A549 (cell line): ENCODE results near the gene CEP112. TPM values are rescaled to one million over a fixed set of nuclear protein-coding genes. Genes with fewer than 3 reads are reported as not detected.

Experiments used
- ATAC-seq, 2 experiments: fragments of 200-7000 bp in 1 of 2; fragments of >200 bp in 1 of 2; cut with Nextera tagmentation in 1 of 2; cut with Tn5 transposase in 1 of 2; 3 replicates each; pipeline versions ENCODE4 v1.8.0 to v1.9.1; 2018 to 2020; ENCODE audit warnings: mild to moderate bottlenecking in 1 of 2, moderate library complexity in 1 of 2
- CTCF ChIA-PET: fragments of 300-600 bp; sonication (Branson Sonifier 250); formaldehyde crosslinking; extraction: SDS; loops from one replicate; lab custom pipeline; 2021; ENCODE audit warnings: antibody characterized with exemption, inconsistent platforms; lab: Yijun Ruan, JAX
- POLR2A ChIA-PET: fragments of 350-600 bp; formaldehyde crosslinking; extraction: SDS; loops from one replicate; lab custom pipeline; 2021; ENCODE audit warnings: antibody characterized with exemption, inconsistent platforms; lab: Yijun Ruan, JAX
- DNase-seq, 2 experiments: peaks; one replicate each; pipeline versions ENCODE4 v3.0.0 to v3.0.0-alpha.2; 2011 to 2016; ENCODE audit warnings: low read depth in 1 of 2, low spot score in 1 of 2
- FAIRE-seq: peaks from 2 replicates; lab custom pipeline; 2011; peaks lifted over from hg19 to GRCh38; lab: Jason Lieb, UNC
- H3K27ac ChIP-seq, 2 experiments: fragments of >200 bp; sonication (Bioruptor Twin); formaldehyde crosslinking; 3 replicates each; pipeline ENCODE4 v1.5.1; 2016 to 2017
- H3K4me1 ChIP-seq: fragments of >200 bp; sonication (Bioruptor Twin); formaldehyde crosslinking; 3 replicates; pipeline ENCODE4 v1.6.1; 2016
- H3K4me2 ChIP-seq: fragments of >200 bp; sonication (Bioruptor Twin); formaldehyde crosslinking; 3 replicates; pipeline ENCODE4 v1.6.1; 2016
- H3K4me3 ChIP-seq: fragments of >200 bp; sonication (Bioruptor Twin); formaldehyde crosslinking; 3 replicates; pipeline ENCODE4 v1.5.1; 2016
- H3K9me3 ChIP-seq: fragments of >200 bp; sonication (Bioruptor Twin); formaldehyde crosslinking; 3 replicates; pipeline ENCODE4 v1.6.1; 2016
- CBX8 ChIP-seq: fragments of 200-600 bp; sonication (generic); IDR thresholded peaks from 2 replicates; pipeline ENCODE4 v1.6.1; 2016
- CEBPB ChIP-seq, 2 experiments: fragments of >200 bp in 1 of 2; sonication (Bioruptor Twin) in 1 of 2; formaldehyde crosslinking in 1 of 2; IDR thresholded peaks; 2 replicates each; pipeline ENCODE4 v1.6.1; 2012 to 2016
- EHF ChIP-seq: fragments of 250-450 bp; sonication (Bioruptor Pico); IDR thresholded peaks from 2 replicates; pipeline ENCODE4 v1.5.0; 2020; ENCODE audit warnings: mild to moderate bottlenecking
- EHMT2 ChIP-seq: fragments of 200-600 bp; sonication (generic); IDR thresholded peaks from 2 replicates; pipeline ENCODE4 v1.6.1; 2016; ENCODE audit warnings: antibody characterized with exemption, low read depth, mild to moderate bottlenecking, moderate library complexity
- EP300 ChIP-seq, 2 experiments: fragments of >200 bp; sonication (Bioruptor Twin); formaldehyde crosslinking; IDR thresholded peaks; 2 replicates in 1 of 2; 3 replicates in 1 of 2; pipeline ENCODE4 v1.6.1; 2016 to 2017
- FOXS1 ChIP-seq: fragments of 250-450 bp; sonication (Bioruptor Pico); IDR thresholded peaks from 2 replicates; pipeline ENCODE4 v1.5.0; 2020; ENCODE audit warnings: mild to moderate bottlenecking, moderate library complexity
- GATA3 ChIP-seq: IDR thresholded peaks from 2 replicates; pipeline ENCODE4 v1.6.1; 2012; ENCODE audit warnings: borderline replicate concordance
- HOXA7 ChIP-seq: fragments of 250-450 bp; sonication (Bioruptor Pico); IDR thresholded peaks from 2 replicates; pipeline ENCODE4 v1.5.0; 2020; ENCODE audit warnings: mild to moderate bottlenecking, moderate library complexity
- KDM1A ChIP-seq: fragments of 200-600 bp; sonication (generic); IDR thresholded peaks from 2 replicates; pipeline ENCODE4 v1.6.1; 2016; ENCODE audit warnings: low read depth, mild to moderate bottlenecking
- MAFK ChIP-seq: fragments of 450-650 bp; IDR thresholded peaks from 2 replicates; pipeline ENCODE4 v1.6.1; 2014; ENCODE audit not compliant: partially characterized antibody
- NFE2L2 ChIP-seq: fragments of 150-350 bp; conservative IDR thresholded peaks from 2 replicates; pipeline ENCODE4 v1.6.1; 2014; ENCODE audit warnings: low read length
- NPAS2 ChIP-seq: fragments of 250-450 bp; sonication (Bioruptor Pico); IDR thresholded peaks from 2 replicates; pipeline ENCODE4 v1.8.0; 2022; ENCODE audit warnings: mild to moderate bottlenecking, moderate library complexity, borderline replicate concordance
- NR3C1 ChIP-seq: fragments of >200 bp; sonication (Bioruptor Twin); formaldehyde crosslinking; IDR thresholded peaks from 3 replicates; pipeline ENCODE4 v1.6.1; 2017
- POLR2AphosphoS2 ChIP-seq: conservative IDR thresholded peaks from 2 replicates; pipeline ENCODE4 v1.6.1; 2012; ENCODE audit warnings: low read length, improper control_type of control experiment, inconsistent platforms
- RAD21 ChIP-seq, 2 experiments: fragments of >200 bp in 1 of 2; sonication (Bioruptor Twin) in 1 of 2; formaldehyde crosslinking in 1 of 2; IDR thresholded peaks in 1 of 2; conservative IDR thresholded peaks in 1 of 2; 2 replicates in 1 of 2; 3 replicates in 1 of 2; pipeline ENCODE4 v1.6.1; 2012 to 2018; ENCODE audit warnings: inconsistent platforms in 1 of 2
- RARB ChIP-seq: fragments of 250-450 bp; sonication (Bioruptor Pico); IDR thresholded peaks from 2 replicates; pipeline ENCODE4 v1.8.0; 2021; ENCODE audit warnings: mild to moderate bottlenecking, moderate library complexity
- ZC3H11A ChIP-seq: fragments of 450-650 bp; IDR thresholded peaks from 2 replicates; pipeline ENCODE4 v1.6.1; 2014; ENCODE audit warnings: antibody characterized with exemption, mild to moderate bottlenecking
- ZSCAN20 ChIP-seq: fragments of 250-450 bp; sonication (Bioruptor Pico); IDR thresholded peaks from 2 replicates; pipeline ENCODE4 v1.8.0; 2022; ENCODE audit warnings: mild to moderate bottlenecking, moderate library complexity
- WGBS: methylation state at CpG from one replicate; pipeline ENCODE4 v1.1.6; 2017; ENCODE audit errors: missing lambda C conversion rate; 5-methylcytosine and 5-hydroxymethylcytosine counted together
- polyA plus RNA-seq, 4 experiments: library from polyadenylated mRNA; depleted of rRNA in 3 of 4; stranded (reverse); fragments of >200 nt; fragmentation: RNase III in 1 of 4; extraction: RNeasy Plus Mini Kit Qiagen cat#74134 plus additional on column Dnase treatment in 1 of 4; gene quantifications; 2 replicates in 3 of 4; 3 replicates in 1 of 4; pipeline ENCODE4 v1.2.3, GENCODE V29; 2011 to 2017
- TF ChIP-seq, protein P1 (sequence below): fragments of 250-450 bp; sonication (Bioruptor Pico); IDR thresholded peaks from 2 replicates; pipeline ENCODE4 v1.5.0; 2021; ENCODE audit warnings: mild to moderate bottlenecking, moderate library complexity, borderline replicate concordance
- TF ChIP-seq, protein P2 (sequence below): fragments of >200 bp; sonication (Bioruptor Twin); formaldehyde crosslinking; IDR thresholded peaks from 3 replicates; pipeline ENCODE4 v1.6.1; 2016
- TF ChIP-seq, protein P3 (sequence below): fragments of >200 bp; sonication (Bioruptor Twin); formaldehyde crosslinking; IDR thresholded peaks from 2 replicates; pipeline ENCODE4 v1.6.1; 2016

The CEP112 gene
- polyA plus RNA-seq, 2 of the 4 experiments (the other 2 are of a cell fraction), result 9.6 to 15.2 TPM

DNA sequence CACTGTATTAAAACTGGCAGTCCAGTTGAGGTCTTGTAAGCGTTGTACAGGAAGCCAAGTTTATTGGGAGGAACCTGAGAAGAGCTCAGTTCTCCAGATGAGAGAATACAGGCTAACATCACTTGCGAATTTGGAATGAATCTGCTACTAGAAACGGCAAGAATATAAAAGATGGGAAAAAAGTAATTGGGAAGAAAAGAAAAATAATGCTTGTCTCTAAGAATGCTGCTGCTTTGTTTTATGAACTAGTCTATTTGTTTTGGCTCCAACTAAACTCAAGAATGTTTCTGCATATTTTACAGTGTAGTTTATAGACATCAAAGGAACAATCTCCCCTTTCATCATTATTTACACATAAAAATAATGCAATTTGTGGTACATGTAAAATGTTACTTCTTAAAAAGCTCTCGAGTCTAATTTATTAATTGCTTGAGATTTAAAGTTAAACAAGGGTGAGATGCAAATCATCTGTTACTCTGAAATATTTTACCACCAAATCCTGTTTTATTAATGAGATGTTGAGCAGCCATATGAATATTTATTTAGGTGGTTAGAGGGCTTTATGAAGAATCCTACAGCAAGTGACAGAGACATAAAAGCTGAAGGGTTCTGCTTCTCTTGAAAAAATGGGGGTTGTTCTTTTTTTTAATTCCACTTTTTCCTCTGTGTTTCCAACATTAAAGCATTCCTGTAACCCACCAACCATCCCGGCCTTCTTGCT is 468.3 kb downstream of the CEP112 start (continued):
- TF ChIP-seq EP300 (IDR thresholded peaks at IDR 0.05) (no peak), CEBPB (IDR thresholded peaks at IDR 0.05) (no peak)

DNA sequence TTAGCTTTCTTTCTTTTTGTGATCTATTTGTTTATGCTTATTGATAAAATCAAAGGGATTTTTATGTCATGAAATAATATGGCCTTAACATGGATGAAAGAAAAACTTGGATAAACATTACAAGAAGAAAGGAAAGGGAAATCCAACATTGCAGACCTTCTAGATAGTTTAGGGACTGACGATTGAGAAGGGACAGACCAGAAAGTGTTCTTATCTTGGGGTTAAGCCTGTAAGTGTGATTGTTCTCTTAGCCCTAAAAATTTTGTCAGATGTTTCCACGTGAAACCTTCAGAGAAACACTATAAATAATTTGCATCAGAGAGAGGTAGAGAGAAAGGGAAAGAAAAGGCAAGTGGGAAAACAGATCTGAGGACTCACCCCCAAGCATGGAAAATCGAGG is 473.3 kb downstream of the CEP112 start:
- DNase-seq, result no peak
- ATAC-seq, result no peak
- ChIA-PET CTCF (interaction anchor here (0.7 kb wide), 1 partner anchor 420 kb away, joined by 3 read pairs; no protein-coding TSS in a partner anchor), POLR2A (no interaction called here)
- H3K4me2 ChIP-seq, result no peak overlapping the region
- no peaks in the 10 kb centered on the region for H3K9me3 ChIP-seq
- 52% methylated on average over 3 of the region's 3 CpGs for WGBS
- H3K4me1 ChIP-seq, result peaks cover 8% of the 10 kb centered on the region; the same call in 2 of the 3 replicates
- H3K27ac ChIP-seq, result no peak overlapping the region
- no peak overlapping the region for H3K4me3 ChIP-seq
- FAIRE-seq, result no peak
- TF ChIP-seq, protein P1, sequence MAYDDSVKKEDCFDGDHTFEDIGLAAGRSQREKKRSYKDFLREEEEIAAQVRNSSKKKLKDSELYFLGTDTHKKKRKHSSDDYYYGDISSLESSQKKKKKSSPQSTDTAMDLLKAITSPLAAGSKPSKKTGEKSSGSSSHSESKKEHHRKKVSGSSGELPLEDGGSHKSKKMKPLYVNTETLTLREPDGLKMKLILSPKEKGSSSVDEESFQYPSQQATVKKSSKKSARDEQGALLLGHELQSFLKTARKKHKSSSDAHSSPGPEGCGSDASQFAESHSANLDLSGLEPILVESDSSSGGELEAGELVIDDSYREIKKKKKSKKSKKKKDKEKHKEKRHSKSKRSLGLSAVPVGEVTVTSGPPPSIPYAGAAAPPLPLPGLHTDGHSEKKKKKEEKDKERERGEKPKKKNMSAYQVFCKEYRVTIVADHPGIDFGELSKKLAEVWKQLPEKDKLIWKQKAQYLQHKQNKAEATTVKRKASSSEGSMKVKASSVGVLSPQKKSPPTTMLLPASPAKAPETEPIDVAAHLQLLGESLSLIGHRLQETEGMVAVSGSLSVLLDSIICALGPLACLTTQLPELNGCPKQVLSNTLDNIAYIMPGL (CRISPR knock-in tag), result no peak
- TF ChIP-seq, protein P2, sequence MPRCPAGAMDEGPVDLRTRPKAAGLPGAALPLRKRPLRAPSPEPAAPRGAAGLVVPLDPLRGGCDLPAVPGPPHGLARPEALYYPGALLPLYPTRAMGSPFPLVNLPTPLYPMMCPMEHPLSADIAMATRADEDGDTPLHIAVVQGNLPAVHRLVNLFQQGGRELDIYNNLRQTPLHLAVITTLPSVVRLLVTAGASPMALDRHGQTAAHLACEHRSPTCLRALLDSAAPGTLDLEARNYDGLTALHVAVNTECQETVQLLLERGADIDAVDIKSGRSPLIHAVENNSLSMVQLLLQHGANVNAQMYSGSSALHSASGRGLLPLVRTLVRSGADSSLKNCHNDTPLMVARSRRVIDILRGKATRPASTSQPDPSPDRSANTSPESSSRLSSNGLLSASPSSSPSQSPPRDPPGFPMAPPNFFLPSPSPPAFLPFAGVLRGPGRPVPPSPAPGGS, result no peak
- no peak for TF ChIP-seq RAD21 (conservative IDR thresholded peaks at IDR 0.05 in 1 of 2, IDR thresholded peaks at IDR 0.05 in 1 of 2)
- TF ChIP-seq CBX8, result no peak
- no peak for TF ChIP-seq ZSCAN20
- no peak for TF ChIP-seq NFE2L2

DNA sequence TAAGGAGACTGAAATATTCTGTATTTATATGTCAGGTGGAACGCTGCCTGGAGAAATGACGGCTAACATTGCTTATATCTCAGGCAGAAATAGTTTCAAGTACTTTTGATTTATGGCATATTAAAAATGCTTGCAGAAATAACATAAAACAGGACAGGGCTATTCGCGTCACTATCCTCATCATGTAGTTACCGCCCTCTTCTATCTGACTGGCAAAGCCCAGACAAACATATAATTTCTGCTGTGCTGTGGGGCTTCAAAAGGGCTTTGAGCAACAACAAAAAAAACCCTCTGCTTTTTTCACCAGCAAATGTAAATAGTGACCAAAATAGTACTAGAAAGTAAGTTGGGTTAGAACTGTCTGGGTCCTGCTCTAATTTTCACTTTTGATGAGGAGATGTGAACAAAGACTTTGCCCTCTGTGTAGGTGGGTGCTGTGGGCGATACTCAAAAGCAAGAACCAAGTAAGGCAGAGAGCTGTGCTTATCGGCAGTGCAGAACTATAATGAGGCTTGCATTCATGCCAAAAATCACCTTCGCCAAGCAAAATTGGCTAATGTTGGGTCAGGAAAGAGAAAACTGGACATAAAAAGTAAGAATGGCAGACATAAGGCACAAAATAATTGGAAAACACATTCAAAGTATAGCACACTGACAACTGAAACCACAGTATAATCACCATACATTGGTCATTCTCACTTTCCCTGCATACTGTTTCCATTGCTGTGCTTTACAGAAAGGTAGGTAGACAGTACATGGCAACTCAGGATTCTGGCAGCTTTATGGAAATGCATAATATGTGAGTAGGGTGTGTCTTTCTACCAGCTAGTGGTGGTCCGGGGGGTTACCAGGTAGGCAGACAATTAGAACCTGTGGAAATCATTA is 479.3 kb downstream of the CEP112 start:
- WGBS, result 94% methylated on average over 9 of the region's 9 CpGs
- DNase-seq (no peak), FAIRE-seq (no peak), ATAC-seq (no peak)
- TF ChIP-seq RARB (CRISPR knock-in tag) (no peak), EP300 (IDR thresholded peaks at IDR 0.05) (no peak), EHMT2 (no peak), NR3C1 (no peak), ZC3H11A (no peak), CBX8 (no peak), HOXA7 (CRISPR knock-in tag) (no peak), KDM1A (no peak), GATA3 (no peak), CEBPB (IDR thresholded peaks at IDR 0.05) (no peak), EHF (CRISPR knock-in tag) (no peak), MAFK (no peak), POLR2AphosphoS2 (no peak), NPAS2 (CRISPR knock-in tag) (no peak), RAD21 (conservative IDR thresholded peaks at IDR 0.05 in 1 of 2, IDR thresholded peaks at IDR 0.05 in 1 of 2) (no peak), FOXS1 (no peak)
- TF ChIP-seq, protein P1 (CRISPR knock-in tag), result no peak
- TF ChIP-seq, protein P3, sequence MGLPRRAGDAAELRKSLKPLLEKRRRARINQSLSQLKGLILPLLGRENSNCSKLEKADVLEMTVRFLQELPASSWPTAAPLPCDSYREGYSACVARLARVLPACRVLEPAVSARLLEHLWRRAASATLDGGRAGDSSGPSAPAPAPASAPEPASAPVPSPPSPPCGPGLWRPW, result no peak
- Histone ChIP-seq H3K4me3 (no peak overlapping the region), H3K4me2 (no peak overlapping the region), H3K27ac (no peak overlapping the region), H3K4me1 (no peaks in the 10 kb centered on the region), H3K9me3 (no peaks in the 10 kb centered on the region)
- CTCF ChIA-PET, result no interaction called here
- POLR2A ChIA-PET, result no interaction called here
